KOPT-K1 (cell line): Measurements from ENCODE around the gene LCK.

Experiments used
- H3K27ac ChIP-seq: fragments of 200-600 bp; sonication (generic); 2 replicates; pipeline ENCODE4 v1.5.1; 2016; ENCODE audit warnings: antibody characterized with exemption, mild to moderate bottlenecking, low read depth, low read length; ENCODE audit not compliant: poor library complexity, severe bottlenecking
- H3K36me3 ChIP-seq: fragments of 200-600 bp; sonication (generic); 2 replicates; pipeline ENCODE4 v1.5.1; 2017; ENCODE audit warnings: antibody characterized with exemption, mild to moderate bottlenecking, low read length, moderate library complexity; ENCODE audit not compliant: insufficient read depth
- H3K9me3 ChIP-seq: fragments of 200-600 bp; sonication (generic); 2 replicates; pipeline ENCODE4 v1.5.1; 2017; ENCODE audit warnings: antibody characterized with exemption, low read length, mild to moderate bottlenecking; ENCODE audit not compliant: insufficient read depth, poor library complexity, severe bottlenecking

Gene LCK

DNA sequence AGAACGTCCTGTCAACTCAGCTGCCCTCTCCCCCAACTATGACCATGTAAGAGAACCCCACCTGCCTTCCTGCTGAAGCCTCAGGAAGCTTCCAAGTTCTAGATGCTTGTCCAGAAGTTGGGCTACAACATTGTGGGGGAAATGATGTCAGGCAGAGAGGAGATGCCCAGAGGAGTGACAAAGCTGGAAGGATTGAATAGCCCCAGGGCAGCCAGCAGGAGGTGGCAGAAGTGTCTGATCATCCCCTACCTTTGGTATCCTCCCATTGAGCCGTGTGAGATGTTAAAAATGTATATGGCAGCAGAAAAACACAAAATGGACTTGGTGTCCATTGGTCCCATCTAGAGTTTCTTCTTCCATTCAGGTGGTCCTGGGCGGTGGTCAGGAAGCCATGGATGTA is 22.3 kb upstream of the LCK start:
- Histone ChIP-seq H3K9me3 (no peaks in the 10 kb centered on the region), H3K36me3 (peaks cover 89% of the 10 kb centered on the region), H3K27ac (no peak overlapping the region)

DNA sequence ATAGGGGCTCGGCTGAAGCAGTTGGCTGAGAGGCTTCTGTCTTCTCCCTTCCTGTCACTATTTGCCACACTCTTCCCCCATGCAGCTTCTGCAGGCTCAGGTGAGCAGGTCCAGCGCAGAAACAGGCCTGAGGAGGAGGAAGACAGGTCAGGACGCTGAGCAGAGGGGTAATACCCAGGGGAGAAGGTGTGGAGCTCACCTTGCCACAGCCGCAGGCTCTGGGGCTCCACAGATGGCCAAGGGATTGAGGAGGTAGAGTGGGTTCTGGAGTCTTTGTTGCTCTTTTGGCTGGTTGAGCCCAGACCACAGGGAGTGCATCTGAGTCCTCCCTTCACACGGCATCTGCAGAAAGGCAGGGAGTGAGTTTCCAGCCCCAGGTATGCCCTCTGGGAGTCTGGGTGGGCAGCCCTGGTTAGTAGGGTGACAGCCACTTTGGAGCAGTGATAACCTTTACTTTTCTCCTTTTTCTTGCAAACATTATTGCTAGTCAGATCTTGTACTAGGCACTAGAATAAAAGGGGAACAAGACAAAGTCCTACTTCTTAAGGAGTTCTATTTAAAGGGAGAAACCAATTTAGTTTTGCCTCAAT is 19.1 kb upstream of the LCK start:
- no peaks in the 10 kb centered on the region for H3K9me3 ChIP-seq
- peaks cover 64% of the 10 kb centered on the region for H3K36me3 ChIP-seq
- H3K27ac ChIP-seq, result no peak overlapping the region

DNA sequence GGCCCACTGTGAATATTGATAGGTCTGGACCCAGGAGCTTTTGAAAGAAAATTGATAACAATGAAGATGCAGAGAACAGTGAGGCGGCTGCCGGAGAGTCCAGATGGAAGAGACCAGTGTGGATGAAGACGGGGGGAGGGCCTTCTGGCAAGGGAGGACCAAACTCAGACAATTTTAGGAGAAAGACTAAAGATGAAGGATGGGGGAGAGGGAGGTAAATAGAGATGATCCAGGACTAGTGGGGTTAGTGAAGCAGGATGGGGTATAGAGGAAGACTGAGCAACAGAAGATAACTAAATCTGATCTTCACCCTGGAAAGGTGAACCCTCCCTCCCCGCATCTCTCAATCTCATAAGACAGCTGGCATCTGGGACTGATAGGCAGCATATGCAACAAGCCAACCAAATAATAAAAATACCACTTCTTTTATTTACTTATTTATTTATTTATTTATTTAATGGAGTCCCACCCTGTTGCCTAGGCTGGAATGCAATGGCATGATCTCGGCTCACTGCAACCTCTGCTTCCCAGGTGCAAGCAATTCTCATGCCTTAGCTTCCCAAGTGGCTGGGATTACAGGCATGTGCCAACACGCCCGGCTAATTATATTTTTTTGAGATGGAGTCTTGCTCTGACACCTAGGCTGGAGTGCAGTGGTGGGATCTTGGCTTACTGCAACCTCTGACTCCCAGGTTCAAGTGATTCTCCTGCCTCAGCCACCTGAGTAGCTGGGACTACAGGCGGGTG is 18.3 kb upstream of the LCK start:
- H3K36me3 ChIP-seq, result peaks cover 56% of the 10 kb centered on the region
- H3K27ac ChIP-seq, result no peak overlapping the region
- no peaks in the 10 kb centered on the region for H3K9me3 ChIP-seq

DNA sequence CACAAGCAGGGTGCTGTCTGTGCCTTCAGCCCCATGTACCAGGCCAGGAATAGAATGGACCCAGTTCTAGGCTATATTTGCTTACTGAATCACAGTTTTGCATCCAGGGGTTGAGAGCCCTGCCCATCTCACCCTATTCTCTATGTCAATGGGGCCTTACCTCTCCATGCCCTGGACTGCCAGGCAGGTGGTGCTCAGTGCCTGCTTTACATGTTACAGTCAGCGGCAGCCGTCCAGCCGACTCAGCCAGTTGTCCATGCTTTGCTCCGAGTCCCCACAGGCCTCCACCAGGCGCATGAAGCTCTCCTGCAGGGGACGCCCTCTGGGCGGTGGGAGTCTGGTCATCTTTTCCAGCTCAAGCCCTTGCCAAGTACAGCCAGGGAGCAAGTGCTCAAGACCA is 16.3 kb upstream of the LCK start:
- no peak overlapping the region for H3K27ac ChIP-seq
- H3K36me3 ChIP-seq, result peaks cover 35% of the 10 kb centered on the region
- no peaks in the 10 kb centered on the region for H3K9me3 ChIP-seq

DNA sequence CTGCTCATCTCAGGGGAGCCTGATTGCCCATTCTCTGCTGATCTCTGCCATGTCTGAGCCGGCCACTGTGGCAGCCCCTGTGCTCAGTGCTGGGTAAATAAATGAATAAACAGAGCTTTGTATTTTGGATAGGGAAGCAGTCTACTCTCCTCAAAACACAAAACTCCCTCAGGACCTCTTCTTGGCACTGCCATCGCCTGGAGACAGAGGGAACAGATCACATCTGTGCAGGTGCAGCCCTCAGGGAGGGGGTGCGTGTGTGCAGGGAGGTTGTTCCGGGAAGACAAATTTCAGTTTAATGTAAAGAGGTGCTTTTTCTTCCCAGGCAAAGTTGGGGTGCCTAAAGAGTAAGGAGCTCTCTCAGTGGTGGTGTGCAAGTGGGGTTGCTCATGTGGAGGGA is 11.7 kb upstream of the LCK start:
- Histone ChIP-seq H3K9me3 (no peaks in the 10 kb centered on the region), H3K27ac (no peak overlapping the region), H3K36me3 (peaks cover 5% of the 10 kb centered on the region; the same call in 1 of the 2 replicates)

DNA sequence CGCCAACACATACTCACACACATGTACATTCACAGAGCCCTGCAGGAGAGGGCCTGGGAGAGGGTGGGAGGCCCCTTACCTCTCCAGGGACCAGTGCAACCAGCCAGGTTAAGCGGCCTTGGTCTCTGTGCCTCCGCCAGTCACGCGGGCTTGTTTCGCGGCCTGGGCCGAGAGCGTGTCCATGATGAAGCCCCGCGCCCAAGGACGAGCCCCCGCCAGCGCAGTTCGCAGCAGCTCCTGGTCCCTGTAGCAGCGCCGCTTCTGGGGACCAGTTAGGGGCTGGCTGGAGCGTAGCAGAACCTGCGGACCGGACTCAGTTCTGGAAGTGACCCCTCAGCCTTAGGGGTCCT is 11.3 kb upstream of the LCK start:
- Histone ChIP-seq H3K9me3 (no peaks in the 10 kb centered on the region), H3K27ac (no peak overlapping the region), H3K36me3 (peaks cover under 1% of the 10 kb centered on the region; the same call in 1 of the 2 replicates)

DNA sequence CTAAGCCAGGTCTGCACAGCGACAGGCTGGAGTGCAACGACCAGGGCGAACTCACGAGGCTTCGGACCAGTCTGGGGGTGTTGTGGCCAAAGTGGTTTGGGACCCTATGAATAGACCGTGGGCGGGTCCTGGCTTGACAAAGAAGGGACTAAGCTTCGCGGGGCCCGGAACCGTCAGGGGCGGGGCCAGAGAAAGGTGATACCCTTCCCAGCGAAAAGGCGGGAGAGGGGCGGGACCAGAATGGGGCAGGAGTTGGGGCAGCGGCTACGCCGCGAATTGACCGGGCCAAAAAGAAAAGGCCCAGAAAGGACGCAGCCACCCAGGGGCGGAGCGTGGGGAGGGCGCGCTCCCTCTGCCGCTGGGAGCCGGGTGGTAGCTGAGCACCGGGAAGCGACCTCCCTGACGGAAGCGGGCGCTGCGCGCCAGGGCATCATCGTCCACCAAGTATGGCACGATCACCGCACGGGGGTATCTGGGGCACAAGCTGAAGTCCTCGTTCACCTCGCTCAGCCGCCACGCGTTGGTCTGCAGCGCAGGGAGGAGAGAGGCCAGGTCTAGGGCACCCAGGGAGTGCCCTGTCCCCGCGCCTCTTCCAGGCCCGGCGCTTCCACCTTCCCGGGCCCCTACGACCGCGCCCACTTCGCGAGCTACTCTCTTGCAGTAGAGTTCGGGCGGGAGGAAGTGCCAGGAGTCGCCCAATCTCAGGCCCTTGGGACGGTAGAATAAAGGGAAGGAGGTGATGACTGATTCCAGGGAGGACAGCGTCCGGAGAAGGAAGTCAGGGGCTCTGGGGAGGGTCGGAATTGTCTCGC is 10.7 kb upstream of the LCK start:
- Histone ChIP-seq H3K36me3 (no peaks in the 10 kb centered on the region), H3K9me3 (no peaks in the 10 kb centered on the region), H3K27ac (peak overlapping the region; percentile 35)

DNA sequence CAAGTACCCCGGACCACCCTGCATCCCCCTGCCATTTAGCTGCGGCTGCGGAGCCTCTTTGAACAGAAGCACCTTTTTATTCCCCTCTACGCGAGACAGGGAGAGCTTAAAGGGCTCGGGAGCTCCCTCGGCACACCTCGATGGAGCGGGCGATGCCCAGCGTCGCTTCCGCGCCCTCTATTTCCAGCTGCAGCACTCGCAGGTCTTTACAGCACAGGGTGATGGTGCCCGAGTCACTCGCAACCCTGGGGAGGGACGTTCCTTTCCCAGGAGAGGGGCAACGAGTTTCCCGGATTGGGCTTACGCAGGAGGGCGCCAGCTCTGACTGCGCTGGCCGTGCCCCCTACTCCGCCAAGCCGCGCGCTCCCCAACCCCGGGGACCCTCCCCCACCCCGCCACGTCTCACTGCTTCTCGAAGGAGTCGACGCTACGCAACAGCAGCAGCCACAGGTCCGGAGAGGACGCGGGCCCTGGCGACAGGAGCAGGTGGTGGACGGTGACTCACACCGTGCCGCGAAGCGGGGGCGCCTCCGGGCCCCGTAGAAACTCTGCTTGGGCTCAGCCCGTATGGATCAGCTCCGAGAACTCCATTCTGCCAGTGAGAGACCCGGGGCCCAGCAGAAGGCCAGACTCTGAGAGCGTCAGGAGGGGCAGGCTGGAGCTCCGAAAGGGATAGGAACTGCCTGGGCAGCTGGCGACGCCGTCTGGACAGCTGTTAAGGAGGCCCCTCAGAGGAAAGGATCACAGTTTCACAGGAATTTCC is 9.9 kb upstream of the LCK start:
- H3K9me3 ChIP-seq, result no peaks in the 10 kb centered on the region
- H3K36me3 ChIP-seq, result no peaks in the 10 kb centered on the region
- H3K27ac ChIP-seq, result no peak overlapping the region

DNA sequence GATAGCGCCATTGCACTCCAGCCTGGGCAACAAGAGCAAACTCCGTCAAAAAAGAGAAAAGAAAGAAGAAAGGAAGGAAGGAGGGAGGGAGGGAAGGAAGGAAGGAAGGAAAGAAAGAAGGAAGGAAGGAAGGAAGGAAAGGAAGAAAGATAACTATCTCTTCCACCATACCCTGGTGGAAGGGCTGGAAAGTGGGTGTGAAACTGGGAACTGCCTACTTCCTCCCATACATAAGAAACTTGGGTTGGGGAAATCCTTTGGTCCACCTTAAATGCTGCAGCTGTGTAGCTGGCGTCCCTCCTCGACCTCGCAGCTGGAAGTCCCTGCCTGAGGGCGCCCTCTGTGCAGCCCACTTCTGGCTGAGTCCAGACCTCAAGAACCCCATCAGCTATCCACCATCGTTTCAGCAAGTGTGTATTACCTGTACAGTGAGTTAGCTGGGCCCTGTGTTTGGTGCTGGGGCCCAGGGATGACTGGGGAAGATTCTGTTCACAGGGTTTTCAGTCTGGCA is 8.7 kb upstream of the LCK start:
- no peak overlapping the region for H3K27ac ChIP-seq
- H3K36me3 ChIP-seq, result no peaks in the 10 kb centered on the region
- no peaks in the 10 kb centered on the region for H3K9me3 ChIP-seq

DNA sequence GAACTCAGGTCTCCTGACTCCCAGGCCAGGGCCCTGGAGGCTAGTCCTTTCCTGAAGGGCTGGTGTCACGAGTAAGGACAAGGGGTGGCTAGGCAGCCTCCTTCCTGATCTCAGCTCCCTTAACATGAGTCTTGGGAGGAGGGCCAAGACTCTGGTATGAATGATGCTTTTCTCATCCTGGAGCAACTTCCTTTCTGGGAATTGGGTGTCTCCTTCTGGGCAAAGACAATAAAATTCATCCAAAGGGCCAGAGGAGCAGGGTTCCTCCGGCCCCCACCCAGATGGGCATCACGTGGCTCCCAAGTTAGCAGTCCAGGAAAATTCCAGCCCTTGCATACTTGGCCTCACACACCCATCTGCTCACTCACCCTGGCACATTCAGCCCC is 4.2 kb upstream of the LCK start, which contains the start of gene FAM167B:
TSS of gene FAM167B (plus strand) at position 335 of the 386 bp plus-strand sequence. CDS start 200 bp downstream, outside the sequence.
- no peaks in the 10 kb centered on the region for H3K36me3 ChIP-seq
- H3K9me3 ChIP-seq, result no peaks in the 10 kb centered on the region
- peak within 1 kb of the TSS; percentile 94 for H3K27ac ChIP-seq

DNA sequence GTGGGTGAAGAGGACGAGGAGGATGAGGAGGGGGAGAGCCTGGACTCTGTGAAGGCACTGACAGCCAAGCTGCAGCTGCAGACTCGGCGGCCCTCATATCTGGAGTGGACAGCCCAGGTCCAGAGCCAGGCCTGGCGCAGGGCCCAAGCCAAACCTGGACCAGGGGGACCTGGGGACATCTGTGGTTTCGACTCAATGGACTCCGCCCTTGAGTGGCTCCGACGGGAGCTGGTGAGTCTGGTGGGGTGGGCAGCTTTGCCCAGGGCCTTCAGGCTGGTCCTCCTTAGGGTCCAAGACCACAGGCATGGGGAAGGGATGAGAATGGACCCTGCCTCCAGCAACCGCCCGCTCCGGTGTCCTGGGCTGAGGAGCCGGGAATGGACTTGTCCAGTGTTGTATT is 3.6 kb upstream of the LCK start:
- H3K27ac ChIP-seq, result peak overlapping the region; percentile 94
- H3K36me3 ChIP-seq, result no peaks in the 10 kb centered on the region
- H3K9me3 ChIP-seq, result no peaks in the 10 kb centered on the region

DNA sequence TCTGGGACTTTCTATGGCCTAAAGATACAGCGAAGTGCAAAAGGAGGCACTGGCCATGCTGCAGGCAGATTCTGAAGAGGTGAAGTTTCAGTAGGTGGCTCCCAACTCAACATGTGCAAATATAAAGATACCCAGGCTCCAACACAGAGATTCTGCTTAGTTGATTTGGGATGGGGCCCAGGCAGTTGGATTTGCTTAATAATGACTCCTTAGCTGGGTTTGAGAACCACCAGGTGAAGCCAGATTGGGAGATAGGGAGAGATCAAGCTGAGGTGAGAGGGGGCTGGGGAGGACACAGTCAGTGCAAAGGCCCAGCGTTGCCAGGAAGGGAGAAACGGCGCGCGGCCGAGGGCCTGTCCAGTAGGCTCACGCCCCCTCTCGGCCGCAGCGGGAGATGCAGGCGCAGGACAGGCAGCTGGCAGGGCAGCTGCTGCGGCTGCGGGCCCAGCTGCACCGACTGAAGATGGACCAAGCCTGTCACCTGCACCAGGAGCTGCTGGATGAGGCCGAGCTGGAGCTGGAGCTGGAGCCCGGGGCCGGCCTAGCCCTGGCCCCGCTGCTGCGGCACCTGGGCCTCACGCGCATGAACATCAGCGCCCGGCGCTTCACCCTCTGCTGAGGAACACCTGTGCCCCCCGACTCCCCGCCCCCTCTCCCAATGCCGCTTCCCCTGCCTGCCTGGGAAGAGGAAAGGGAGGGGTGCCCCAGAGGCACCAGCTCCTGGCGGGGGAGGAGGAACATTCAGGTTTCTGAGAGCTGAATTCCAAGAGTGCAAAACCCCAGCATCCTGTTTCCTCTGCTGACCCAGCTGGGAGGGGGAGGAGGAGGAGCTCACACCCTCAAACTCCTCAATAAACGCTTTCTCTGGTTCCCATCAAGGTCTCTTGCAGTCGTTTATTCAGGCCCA is 2.8 kb upstream of the LCK start:
- H3K36me3 ChIP-seq, result no peaks in the 10 kb centered on the region
- H3K9me3 ChIP-seq, result no peaks in the 10 kb centered on the region
- H3K27ac ChIP-seq, result peak overlapping the region; percentile 94

DNA sequence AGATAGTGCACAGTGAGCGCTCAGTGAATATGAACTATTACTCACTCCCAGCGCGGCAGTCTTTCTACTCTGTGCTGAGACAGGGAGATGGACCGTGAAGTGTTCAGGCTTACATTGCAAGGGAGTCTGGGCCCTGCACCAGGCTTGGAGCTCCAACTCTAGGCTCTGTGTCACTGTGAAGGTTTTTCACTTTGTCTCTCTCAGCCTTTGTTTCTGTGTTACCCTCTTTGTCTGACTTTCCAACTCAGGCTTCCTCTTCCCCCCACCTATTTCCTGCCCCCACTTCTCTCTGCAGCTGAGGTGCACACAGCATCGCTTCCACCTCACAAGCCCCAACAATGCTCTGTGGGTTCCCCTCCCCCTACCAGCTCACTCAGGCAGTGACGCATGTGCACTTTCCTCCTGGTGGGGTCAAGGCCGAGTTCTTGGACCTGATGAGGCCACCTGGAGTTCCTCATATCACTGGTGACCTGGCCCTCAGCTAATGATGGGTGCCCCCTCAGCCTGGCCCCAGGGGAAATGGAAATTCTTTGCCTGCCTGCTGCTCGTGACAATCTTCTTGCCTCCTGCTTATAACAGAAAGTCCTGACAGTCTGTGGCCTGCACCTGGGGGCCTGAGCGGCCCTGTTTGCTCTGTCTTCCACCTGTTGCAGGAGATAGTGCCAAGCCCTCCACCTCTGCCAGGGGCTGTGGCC is 1.1 kb upstream of the LCK start:
- no peaks in the 10 kb centered on the region for H3K9me3 ChIP-seq
- peak overlapping the region; percentile 94 for H3K27ac ChIP-seq
- H3K36me3 ChIP-seq, result no peaks in the 10 kb centered on the region
